ENCODE results near the gene ILK. TPM values are rescaled to one million over a fixed set of nuclear protein-coding genes. Genes with fewer than 3 reads are reported as not detected.

The ILK gene
- total RNA-seq, 4 donors from 2014 or later, result 481 to 652 (median 606) TPM

GRCh38 chr11:6615882-6616585, 12.5 kb downstream of the ILK start:
- 93% methylated on average over 9 of the region's 9 CpGs for WGBS
- Histone ChIP-seq H3K9me3 (no peaks in the 10 kb centered on the region), H3K4me1 (peaks cover 28 to 54% (median 46%) of the 10 kb centered on the region in 4 donors), H3K4me3 (no peak overlapping the region), H3K36me3 (peaks cover 0 to 42% (median 30%) of the 10 kb centered on the region in 4 donors), H3K27me3 (no peaks in the 10 kb centered on the region), H3K27ac (replicated peaks in 1 of 4) (peak overlapping the region in 1 of 4 donors; percentile 98)
- TF ChIP-seq CTCF (IDR thresholded peaks at IDR 0.05) (no peak), POLR2AphosphoS5 (IDR thresholded peaks at IDR 0.05) (no peak), POLR2A (IDR thresholded peaks at IDR 0.05; ENCODE audit: low read depth) (no peak), EP300 (IDR thresholded peaks at IDR 0.05) (no peak)
- intact Hi-C loops (cut with DNase I), result no loop called here
- DNase-seq (ENCODE audit: extremely low spot score), result no peak

- H3K27ac ChIP-seq (replicated peaks in 1 of 4), result peak overlapping the region in 2 of 4 donors; percentile 1 to 98
- peaks cover 23 to 47% (median 40%) of the 10 kb centered on the region in 4 donors for H3K4me1 ChIP-seq
Observed at GRCh38 chr11:6616596-6617250, 13.1 kb downstream of the ILK start.

GRCh38 chr11:6617315-6617781, 13.8 kb downstream of the ILK start:
- intact Hi-C loops (cut with DNase I), result no loop called here
- no peaks in the 10 kb centered on the region for H3K27me3 ChIP-seq
- peak overlapping the region; percentile 14 to 98 (median 92) for H3K27ac ChIP-seq (replicated peaks in 1 of 4)
- H3K36me3 ChIP-seq, result peaks cover 0 to 35% (median 30%) of the 10 kb centered on the region in 4 donors
- WGBS, result 72% methylated on average over 5 of the region's 5 CpGs
- DNase-seq (ENCODE audit: extremely low spot score), result no peak
- peak overlapping the region in 3 of 4 donors; percentile 62 to 88 (median 85) for H3K4me3 ChIP-seq
- no peak for TF ChIP-seq CTCF (IDR thresholded peaks at IDR 0.05)
- TF ChIP-seq EP300 (IDR thresholded peaks at IDR 0.05), result no peak
- no peak for TF ChIP-seq POLR2AphosphoS5 (IDR thresholded peaks at IDR 0.05)
- H3K4me1 ChIP-seq, result peaks cover 23 to 47% (median 40%) of the 10 kb centered on the region in 4 donors
- no peaks in the 10 kb centered on the region for H3K9me3 ChIP-seq

More at GRCh38 chr11:6616596-6617250, 13.1 kb downstream of the ILK start:
- TF ChIP-seq POLR2A (IDR thresholded peaks at IDR 0.05; ENCODE audit: low read depth) (no peak), EP300 (IDR thresholded peaks at IDR 0.05) (no peak), CTCF (IDR thresholded peaks at IDR 0.05) (no peak), POLR2AphosphoS5 (IDR thresholded peaks at IDR 0.05) (no peak)
- H3K36me3 ChIP-seq, result peaks cover 0 to 35% (median 28%) of the 10 kb centered on the region in 4 donors
- intact Hi-C loops (cut with DNase I), result no loop called here
- no peak for DNase-seq (ENCODE audit: extremely low spot score)
- no peaks in the 10 kb centered on the region for H3K27me3 ChIP-seq
- no peaks in the 10 kb centered on the region for H3K9me3 ChIP-seq
- H3K4me3 ChIP-seq, result no peak overlapping the region
- WGBS, result 97% methylated on average over 4 of the region's 14 CpGs

- no peaks in the 10 kb centered on the region for H3K27me3 ChIP-seq
- H3K36me3 ChIP-seq, result peaks cover 0 to 44% (median 37%) of the 10 kb centered on the region in 4 donors
- peak overlapping the region; percentile 62 to 88 (median 84) for H3K4me3 ChIP-seq
- H3K27ac ChIP-seq (replicated peaks in 1 of 4), result peak overlapping the region; percentile 86 to 98 (median 92)
- H3K9me3 ChIP-seq, result no peaks in the 10 kb centered on the region
- intact Hi-C loops (cut with DNase I), result no loop called here
- DNase-seq (ENCODE audit: extremely low spot score), result no peak
- H3K4me1 ChIP-seq, result peaks cover 16 to 37% (median 32%) of the 10 kb centered on the region in 4 donors
- 7% methylated on average over 15 of the region's 15 CpGs for WGBS
- TF ChIP-seq POLR2AphosphoS5 (IDR thresholded peaks at IDR 0.05), result peak; percentile 46 to 64
- no peak for TF ChIP-seq EP300 (IDR thresholded peaks at IDR 0.05)
Observed at GRCh38 chr11:6618117-6619003, 14.8 kb downstream of the ILK start.

Measured in esophagus muscularis mucosa (tissue), 4 donors.